Parathyroid adenoma (tissue), 2 donors: ENCODE data around the gene SGMS1.

Experiments
- H2AFZ ChIP-seq: fragments of 300-600 bp; sonication (generic); one replicate; pipeline ENCODE4 v1.7.0; 2017; ENCODE audit warnings: antibody characterized with exemption, mild to moderate bottlenecking
- H3K27ac ChIP-seq: fragments of 300-600 bp; sonication (generic); one replicate; pipeline ENCODE4 v1.7.0; 2017
- H3K27me3 ChIP-seq: fragments of 300-600 bp; sonication (generic); one replicate; pipeline ENCODE4 v1.7.0; 2017; ENCODE audit warnings: low read length; ENCODE audit not compliant: control insufficient read depth, insufficient read depth
- H3K36me3 ChIP-seq: fragments of 300-600 bp; sonication (generic); one replicate; pipeline ENCODE4 v1.7.0; 2017; ENCODE audit warnings: low read length; ENCODE audit not compliant: control insufficient read depth, insufficient read depth
- H3K4me1 ChIP-seq: fragments of 300-600 bp; sonication (generic); one replicate; pipeline ENCODE4 v1.7.0; 2017; ENCODE audit warnings: control low read depth
- H3K4me2 ChIP-seq: fragments of 300-600 bp; sonication (generic); one replicate; pipeline ENCODE4 v1.7.0; 2017; ENCODE audit warnings: low read length
- H3K4me3 ChIP-seq: fragments of 300-600 bp; sonication (generic); one replicate; pipeline ENCODE4 v1.7.0; 2017; ENCODE audit warnings: low read depth, low read length
- H3K79me2 ChIP-seq: fragments of 300-600 bp; sonication (generic); one replicate; pipeline ENCODE4 v1.7.0; 2017; ENCODE audit warnings: control low read depth
- H3K9ac ChIP-seq: fragments of 300-600 bp; sonication (generic); one replicate; pipeline ENCODE4 v1.7.0; 2017; ENCODE audit warnings: mild to moderate bottlenecking
- H3K9me3 ChIP-seq: fragments of 300-600 bp; sonication (generic); one replicate; pipeline ENCODE4 v1.7.0; 2017; ENCODE audit warnings: low read length; ENCODE audit not compliant: control insufficient read depth
- CTCF ChIP-seq: fragments of 300-600 bp; sonication (generic); IDR thresholded peaks from one replicate; pipeline ENCODE4 v1.7.0; 2017; ENCODE audit warnings: antibody characterized with exemption, mild to moderate bottlenecking
- donor health status: primary hyperparathyroidism.

The SGMS1 gene

GRCh38 chr10:50362547-50363125, 261.1 kb downstream of the SGMS1 start:
- no peak for TF ChIP-seq CTCF
- H2AFZ ChIP-seq, result no peak overlapping the region
- H3K79me2 ChIP-seq, result peaks cover 6% of the 10 kb centered on the region
- no peak overlapping the region for H3K4me2 ChIP-seq
- H3K27ac ChIP-seq, result no peak overlapping the region
- no peaks in the 10 kb centered on the region for H3K36me3 ChIP-seq
- no peaks in the 10 kb centered on the region for H3K27me3 ChIP-seq
- H3K4me1 ChIP-seq, result peaks cover 5% of the 10 kb centered on the region
- no peaks in the 10 kb centered on the region for H3K9me3 ChIP-seq
- H3K9ac ChIP-seq, result no peak overlapping the region
- H3K4me3 ChIP-seq, result no peak overlapping the region

GRCh38 chr10:50361946-50362345, 261.8 kb downstream of the SGMS1 start:
- Histone ChIP-seq H3K4me2 (no peak overlapping the region), H3K4me3 (no peak overlapping the region), H3K36me3 (no peaks in the 10 kb centered on the region), H3K79me2 (peaks cover 6% of the 10 kb centered on the region), H2AFZ (no peak overlapping the region), H3K27me3 (no peaks in the 10 kb centered on the region), H3K4me1 (peaks cover 5% of the 10 kb centered on the region), H3K27ac (no peak overlapping the region), H3K9me3 (no peaks in the 10 kb centered on the region), H3K9ac (no peak overlapping the region)
- no peak for TF ChIP-seq CTCF

- Histone ChIP-seq H3K4me1 (peaks cover 5% of the 10 kb centered on the region), H3K36me3 (no peaks in the 10 kb centered on the region), H3K4me3 (no peak overlapping the region), H2AFZ (no peak overlapping the region), H3K27ac (no peak overlapping the region), H3K4me2 (peak overlapping the region; percentile 6), H3K79me2 (peaks cover 5% of the 10 kb centered on the region), H3K9ac (no peak overlapping the region), H3K27me3 (no peaks in the 10 kb centered on the region), H3K9me3 (no peaks in the 10 kb centered on the region)
- no peak for TF ChIP-seq CTCF
These were observed 263.5 kb downstream of the SGMS1 start for GRCh38 chr10:50360077-50360850.

- Histone ChIP-seq H3K4me2 (no peak overlapping the region), H3K9ac (no peak overlapping the region), H2AFZ (no peak overlapping the region), H3K79me2 (peaks cover 9% of the 10 kb centered on the region), H3K27me3 (no peaks in the 10 kb centered on the region), H3K36me3 (no peaks in the 10 kb centered on the region), H3K27ac (no peak overlapping the region), H3K9me3 (no peaks in the 10 kb centered on the region), H3K4me1 (peaks cover 5% of the 10 kb centered on the region), H3K4me3 (no peak overlapping the region)
- TF ChIP-seq CTCF, result no peak
These were observed 264.6 kb downstream of the SGMS1 start for GRCh38 chr10:50358925-50359687.
